ENCODE data around the gene KRTAP15-1.

KRTAP15-1 gene

GRCh38 chr21:30439975-30440374 is at the start of gene KRTAP15-1:
KRTAP15-1 (plus strand) TSS chr21:30440275; CDS start chr21:30440328, 53 bp downstream.
- no peak for DNase-seq (ENCODE audit: low spot score)

GRCh38 chr21:30391492-30392025 is 48.5 kb upstream of the KRTAP15-1 start:
- no peak for DNase-seq (ENCODE audit: low spot score)

GRCh38 chr21:30395731-30396130 is 44.3 kb upstream of the KRTAP15-1 start, which contains the start of gene KRTAP13-1:
KRTAP13-1 (plus strand) TSS chr21:30396031; CDS start chr21:30396087, 56 bp downstream.
- no peak for DNase-seq (ENCODE audit: low spot score)

GRCh38 chr21:30408782-30409494 is 31.1 kb upstream of the KRTAP15-1 start:
- no peak for DNase-seq (ENCODE audit: low spot score)

- no peak for DNase-seq (ENCODE audit: low spot score)
Measured at GRCh38 chr21:30415993-30416392, 24.1 kb upstream of the KRTAP15-1 start.

GRCh38 chr21:30425826-30426225 is 14.2 kb upstream of the KRTAP15-1 start, which contains the start of gene KRTAP13-3:
KRTAP13-3 (minus strand) TSS chr21:30425926; CDS start chr21:30425912, 14 bp downstream.
- no peak for DNase-seq (ENCODE audit: low spot score)

- DNase-seq (ENCODE audit: low spot score): no peak
Measured at GRCh38 chr21:30426731-30427130, 13.3 kb upstream of the KRTAP15-1 start.

GRCh38 chr21:30430170-30430655 is 9.9 kb upstream of the KRTAP15-1 start, which contains the start of gene KRTAP13-4:
KRTAP13-4 (plus strand) TSS chr21:30430220; CDS start chr21:30430276, 56 bp downstream.
- no peak for DNase-seq (ENCODE audit: low spot score)

GRCh38 chr21:30434033-30434631 is 5.9 kb upstream of the KRTAP15-1 start:
- DNase-seq (ENCODE audit: low spot score): peak; percentile 3

GRCh38 chr21:30437010-30437565 is 3.0 kb upstream of the KRTAP15-1 start:
- DNase-seq (ENCODE audit: low spot score): no peak

- no peak for DNase-seq (ENCODE audit: low spot score)
Measured at GRCh38 chr21:30443226-30443625, 3.2 kb downstream of the KRTAP15-1 start.

- no peak for DNase-seq (ENCODE audit: low spot score)
Measured at GRCh38 chr21:30444204-30444603, 4.1 kb downstream of the KRTAP15-1 start.

GRCh38 chr21:30447056-30447455 is 7.0 kb downstream of the KRTAP15-1 start:
- no peak for DNase-seq (ENCODE audit: low spot score)

- DNase-seq (ENCODE audit: low spot score): no peak
Measured at GRCh38 chr21:30448514-30448913, 8.4 kb downstream of the KRTAP15-1 start.

- DNase-seq (ENCODE audit: low spot score): no peak
Measured at GRCh38 chr21:30463713-30464112, 23.6 kb downstream of the KRTAP15-1 start.

GRCh38 chr21:30468900-30469714 is 29.0 kb downstream of the KRTAP15-1 start:
- no peak for DNase-seq (ENCODE audit: low spot score)

- DNase-seq (ENCODE audit: low spot score): no peak
Measured at GRCh38 chr21:30478004-30478403, 37.9 kb downstream of the KRTAP15-1 start.

- no peak for DNase-seq (ENCODE audit: low spot score)
Measured at GRCh38 chr21:30479259-30479658, 39.2 kb downstream of the KRTAP15-1 start.

GRCh38 chr21:30480145-30480544 is 40.1 kb downstream of the KRTAP15-1 start, which contains the start of gene KRTAP19-1:
KRTAP19-1 (minus strand) TSS chr21:30480367; CDS start chr21:30480317, 50 bp downstream.
- no peak for DNase-seq (ENCODE audit: low spot score)

GRCh38 chr21:30482130-30482529 is 42.1 kb downstream of the KRTAP15-1 start:
- no peak for DNase-seq (ENCODE audit: low spot score)

- DNase-seq (ENCODE audit: low spot score): no peak
Measured at GRCh38 chr21:30486180-30486579, 46.1 kb downstream of the KRTAP15-1 start.
